IMR-90 (cell line): Measurements from ENCODE around the gene EVI5. TPM values are rescaled to one million over a fixed set of nuclear protein-coding genes. Genes with fewer than 3 reads are reported as not detected.
A peak's percentile ranks its signal among the peaks of the same experiment; 100 is the strongest.

Experiments used
- ATAC-seq: fragments of 200-7000 bp; cut with Tn5 transposase; 2 replicates; pipeline ENCODE4 v1.9.1; 2020; ENCODE audit warnings: low read depth, mild to moderate bottlenecking, moderate library complexity
- BruUV-seq: library from RNA; stranded (reverse); fragments of 400-500 nt; replicated peaks from 2 replicates; lab custom pipeline; 2021; lab: Mats Ljungman, UMichigan
- CTCF ChIA-PET: fragments of 300-600 bp; formaldehyde crosslinking; extraction: SDS; loops from one replicate; lab custom pipeline; 2021; ENCODE audit warnings: antibody characterized with exemption; lab: Yijun Ruan, JAX
- POLR2A ChIA-PET: fragments of 300-600 bp; sonication (Branson Sonifier 250); formaldehyde crosslinking; loops from one replicate; lab custom pipeline; 2022; ENCODE audit warnings: antibody characterized with exemption; ENCODE audit not compliant: unreplicated experiment; lab: Charles Lee
- DNase-seq: peaks from one replicate; pipeline ENCODE4 v3.0.0; 2013
- H2AFZ ChIP-seq: replicated peaks from 2 replicates; pipeline ENCODE3; 2013; ENCODE audit warnings: low read length, mild to moderate bottlenecking; ENCODE audit not compliant: poor library complexity
- H2AK5ac ChIP-seq: 2 replicates; pipeline ENCODE4 v1.6.1; 2013; ENCODE audit warnings: low read depth, low read length, inconsistent platforms
- H2AK9ac ChIP-seq: replicated peaks from 2 replicates; pipeline ENCODE3; 2013; ENCODE audit warnings: mild to moderate bottlenecking, low read depth, low read length, moderate library complexity; ENCODE audit not compliant: poor library complexity
- H2BK120ac ChIP-seq: 2 replicates; pipeline ENCODE4 v1.6.1; 2013; ENCODE audit warnings: low read depth, low read length, inconsistent platforms
- H2BK15ac ChIP-seq: 3 replicates; pipeline ENCODE4 v1.6.1; 2013; ENCODE audit warnings: low read depth, low read length, inconsistent platforms
- H2BK20ac ChIP-seq: 2 replicates; pipeline ENCODE4 v1.6.1; 2013; ENCODE audit warnings: low read depth, mild to moderate bottlenecking, inconsistent platforms, low read length, moderate library complexity
- H2BK5ac ChIP-seq: 2 replicates; pipeline ENCODE4 v1.6.1; 2013; ENCODE audit warnings: mild to moderate bottlenecking, low read depth, low read length, inconsistent platforms; ENCODE audit not compliant: poor library complexity, severe bottlenecking
- H3K14ac ChIP-seq: replicated peaks from 2 replicates; pipeline ENCODE4 v1.6.1; 2013; ENCODE audit warnings: low read depth, low read length, inconsistent platforms
- H3K18ac ChIP-seq: 2 replicates; pipeline ENCODE4 v1.6.1; 2013; ENCODE audit warnings: low read depth, low read length, control low read depth
- H3K23ac ChIP-seq: 2 replicates; pipeline ENCODE4 v1.6.1; 2013; ENCODE audit warnings: low read depth, low read length, inconsistent platforms
- H3K27ac ChIP-seq: 2 replicates; pipeline ENCODE4 v1.5.1; 2013; ENCODE audit warnings: mild to moderate bottlenecking, control low read depth, low read length; ENCODE audit not compliant: insufficient read depth
- H3K27me3 ChIP-seq: 2 replicates; pipeline ENCODE4 v1.6.1; 2013; ENCODE audit warnings: low read length; ENCODE audit not compliant: control insufficient read depth, insufficient read depth
- H3K36me3 ChIP-seq: 2 replicates; pipeline ENCODE4 v1.6.1; 2013; ENCODE audit warnings: low read length, mixed read lengths; ENCODE audit not compliant: control insufficient read depth, insufficient read depth
- H3K4ac ChIP-seq: 2 replicates; pipeline ENCODE4 v1.6.1; 2013; ENCODE audit warnings: low read depth, low read length, inconsistent platforms
- H3K4me1 ChIP-seq: 2 replicates; pipeline ENCODE4 v1.6.1; 2013; ENCODE audit warnings: low read length, mixed read lengths; ENCODE audit not compliant: control insufficient read depth, insufficient read depth
- H3K4me2 ChIP-seq: 2 replicates; pipeline ENCODE4 v1.6.1; 2013; ENCODE audit warnings: low read depth, mild to moderate bottlenecking, control low read depth, low read length, moderate library complexity
- H3K4me3 ChIP-seq: 2 replicates; pipeline ENCODE4 v1.5.1; 2013; ENCODE audit warnings: low read depth, mild to moderate bottlenecking, control low read depth, low read length, moderate library complexity; ENCODE audit not compliant: insufficient read depth
- H3K56ac ChIP-seq: 2 replicates; pipeline ENCODE4 v1.6.1; 2013; ENCODE audit warnings: low read length, inconsistent platforms; ENCODE audit not compliant: insufficient read depth; ENCODE audit errors: extremely low read depth
- H3K79me1 ChIP-seq, 2 experiments: 2 replicates each; pipeline ENCODE4 v1.6.1; 2013; ENCODE audit warnings: low read length in 2 of 2, inconsistent platforms in 1 of 2, low read depth in 1 of 2
- H3K9ac ChIP-seq: 2 replicates; pipeline ENCODE4 v1.6.1; 2013; ENCODE audit warnings: low read depth, low read length, control low read depth
- H3K9me1 ChIP-seq: 2 replicates; pipeline ENCODE4 v1.6.1; 2013; ENCODE audit warnings: low read length, inconsistent platforms; ENCODE audit not compliant: insufficient read depth
- H3K9me3 ChIP-seq: 2 replicates; pipeline ENCODE4 v1.6.1; 2013; ENCODE audit warnings: low read length; ENCODE audit not compliant: control insufficient read depth, insufficient read depth
- H4K20me1 ChIP-seq: 2 replicates; pipeline ENCODE4 v1.6.1; 2013; ENCODE audit warnings: low read length, inconsistent platforms; ENCODE audit not compliant: insufficient read depth
- H4K5ac ChIP-seq: 2 replicates; pipeline ENCODE4 v1.6.1; 2013; ENCODE audit warnings: mild to moderate bottlenecking, low read depth, low read length, control low read depth
- H4K8ac ChIP-seq, 2 experiments: 2 replicates each; pipeline ENCODE4 v1.6.1; 2013; ENCODE audit warnings: low read depth in 2 of 2, low read length in 2 of 2, control low read depth in 1 of 2, inconsistent platforms in 1 of 2
- H4K91ac ChIP-seq: 2 replicates; pipeline ENCODE4 v1.6.1; 2013; ENCODE audit warnings: low read depth, low read length, inconsistent platforms; ENCODE audit not compliant: insufficient read depth
- BHLHE40 ChIP-seq: fragments of 150-350 bp; IDR thresholded peaks from 2 replicates; pipeline ENCODE4 v1.6.1; 2016; ENCODE audit warnings: mild to moderate bottlenecking, low read depth, low read length
- CEBPB ChIP-seq: IDR thresholded peaks from 2 replicates; pipeline ENCODE4 v1.6.1; 2012; ENCODE audit warnings: low read depth, low read length, improper control_type of control experiment
- CHD1 ChIP-seq: IDR thresholded peaks from 2 replicates; pipeline ENCODE4 v1.6.1; 2012; ENCODE audit warnings: low read depth, low read length, improper control_type of control experiment
- FOS ChIP-seq: fragments of 150-350 bp; IDR thresholded peaks from 2 replicates; pipeline ENCODE4 v1.6.1; 2016; ENCODE audit warnings: low read depth, low read length
- MAFK ChIP-seq: IDR thresholded peaks from 2 replicates; pipeline ENCODE4 v1.6.1; 2012; ENCODE audit warnings: low read depth, low read length, improper control_type of control experiment
- MAZ ChIP-seq: IDR thresholded peaks from 2 replicates; pipeline ENCODE4 v1.6.1; 2012; ENCODE audit warnings: low read depth, mild to moderate bottlenecking, low read length, improper control_type of control experiment, moderate library complexity, borderline replicate concordance
- NFE2L2 ChIP-seq: fragments of 150-350 bp; IDR thresholded peaks from 2 replicates; pipeline ENCODE4 v1.6.1; 2016; ENCODE audit warnings: low read depth, mild to moderate bottlenecking, low read length
- RAD21 ChIP-seq: IDR thresholded peaks from 2 replicates; pipeline ENCODE4 v1.6.1; 2012; ENCODE audit warnings: low read length, improper control_type of control experiment
- RCOR1 ChIP-seq: IDR thresholded peaks from 2 replicates; pipeline ENCODE4 v1.6.1; 2012; ENCODE audit warnings: mild to moderate bottlenecking, low read length, improper control_type of control experiment; ENCODE audit not compliant: insufficient replicate concordance
- RFX5 ChIP-seq: IDR thresholded peaks from 2 replicates; pipeline ENCODE4 v1.8.0; 2012; ENCODE audit warnings: low read depth, mild to moderate bottlenecking, low read length, moderate library complexity
- SMC3 ChIP-seq: fragments of 150-350 bp; IDR thresholded peaks from 2 replicates; pipeline ENCODE4 v1.6.1; 2016; ENCODE audit warnings: low read depth, mild to moderate bottlenecking, antibody characterized with exemption, low read length, moderate library complexity
- USF2 ChIP-seq: fragments of 150-350 bp; IDR thresholded peaks from 2 replicates; pipeline ENCODE4 v1.6.1; 2017; ENCODE audit warnings: mild to moderate bottlenecking, antibody characterized with exemption, low read length, low read depth
- WGBS, 2 experiments: methylation state at CpG; one replicate each; pipeline versions ENCODE4 v1.1.5 to v1.1.7; 2013; ENCODE audit warnings: missing lambda C conversion rate in 2 of 2; ENCODE audit not compliant: insufficient read length in 1 of 2; ENCODE audit errors: extremely low coverage in 2 of 2; 5-methylcytosine and 5-hydroxymethylcytosine counted together
- dilution Hi-C: fragments of 300-500 bp; cut with HindIII; formaldehyde crosslinking; loops from one replicate; pipeline ENCODE4 v1.14.3; 2018; ENCODE audit warnings: low sequenced_read_pairs; ENCODE audit not compliant: unreplicated experiment
- in situ Hi-C: fragments of 300-500 bp; cut with MboI; formaldehyde crosslinking; loops from 3 replicates; pipeline ENCODE4 v1.14.3; 2019; ENCODE audit warnings: low sequenced_read_pairs, inconsistent platforms, mixed read lengths
- intact Hi-C: fragments of 100-400 bp; cut with micrococcal nuclease; formaldehyde crosslinking; loops from 2 replicates; pipeline ENCODE4 v1.10.0; 2022
- polyA plus RNA-seq, 3 experiments: library from polyadenylated mRNA; depleted of rRNA; stranded (reverse); fragments of >200 nt; gene quantifications; 2 replicates each; pipeline ENCODE4 v1.2.3, GENCODE V29; 2012; ENCODE audit warnings: low replicate concordance in 1 of 3
- total RNA-seq: library from RNA; depleted of rRNA; stranded (reverse); fragments of >200 nt; gene quantifications from 2 replicates; pipeline ENCODE4 v1.2.3, GENCODE V29; 2012
- TF ChIP-seq, protein P1 (sequence below): conservative IDR thresholded peaks from 2 replicates; pipeline ENCODE4 v1.5.1; 2012; ENCODE audit warnings: mild to moderate bottlenecking, low read depth, low read length, improper control_type of control experiment
- TF ChIP-seq, protein P2 (sequence below): fragments of 150-350 bp; IDR thresholded peaks from 2 replicates; pipeline ENCODE4 v1.6.1; 2016; ENCODE audit warnings: low read depth, mild to moderate bottlenecking, low read length, moderate library complexity, borderline replicate concordance

The EVI5 gene
- total and polyA plus RNA-seq, 2 of the 4 experiments (the other 2 are of a cell fraction): 13.9 to 26.9 TPM

- no peak overlapping the region for H3K18ac ChIP-seq
- H2AK5ac ChIP-seq: no peak overlapping the region
- H3K4ac ChIP-seq: no peak overlapping the region
- H4K5ac ChIP-seq: no peak overlapping the region
- no peak overlapping the region for H3K4me3 ChIP-seq
- H3K56ac ChIP-seq: no peak overlapping the region
- no peak overlapping the region for H3K14ac ChIP-seq
- H4K8ac ChIP-seq: no peak overlapping the region
- WGBS, 2 experiments: 8% methylated on average over 38 of the region's 65 CpGs; no CpG with 5 or more reads in 1 of the 2 experiments
- DNase-seq (no peak), ATAC-seq (no peak; the same call in 1 of the 2 replicates)
- BruUV-seq: no TSS peak
- no peaks in the 10 kb centered on the region for H3K79me1 ChIP-seq
- H3K36me3 ChIP-seq: no peaks in the 10 kb centered on the region
- dilution Hi-C loops (no loop called here), intact Hi-C loops (loop anchor here (10.0 kb wide), 1 partner anchor 354 kb away; the partner anchor contains the start of gene RPL5), in situ Hi-C loops (no loop called here)
- H4K20me1 ChIP-seq: peaks cover 17% of the 10 kb centered on the region
- peak overlapping the region; percentile 17 for H2AFZ ChIP-seq
- peak overlapping the region; percentile 17; the same call in 1 of the 2 replicates for H3K4me2 ChIP-seq
- peaks cover 13% of the 10 kb centered on the region; the same call in 1 of the 2 replicates for H3K9me3 ChIP-seq
- no peak overlapping the region for H2BK120ac ChIP-seq
- H3K9ac ChIP-seq: no peak overlapping the region
- H2BK15ac ChIP-seq: no peak overlapping the region
- peaks cover 1% of the 10 kb centered on the region; the same call in 1 of the 2 replicates for H3K9me1 ChIP-seq
- H2BK5ac ChIP-seq: no peak overlapping the region
- H3K4me1 ChIP-seq: peaks cover 8% of the 10 kb centered on the region
- H2AK9ac ChIP-seq: peak overlapping the region; percentile 48
- no peak overlapping the region for H3K23ac ChIP-seq
- H2BK20ac ChIP-seq: no peak overlapping the region
- H3K27ac ChIP-seq: no peak overlapping the region
- ChIA-PET POLR2A (no interaction called here), CTCF (interaction anchor here (0.6 kb wide), 1 partner anchor 75 kb away, joined by 3 read pairs; no protein-coding TSS in a partner anchor)
- peaks cover 94% of the 10 kb centered on the region for H3K27me3 ChIP-seq
- no peak overlapping the region for H4K91ac ChIP-seq
- no peak for TF ChIP-seq MAFK
- TF ChIP-seq SMC3: no peak
- TF ChIP-seq NFE2L2: no peak
- no peak for TF ChIP-seq FOS
- TF ChIP-seq, protein P1, sequence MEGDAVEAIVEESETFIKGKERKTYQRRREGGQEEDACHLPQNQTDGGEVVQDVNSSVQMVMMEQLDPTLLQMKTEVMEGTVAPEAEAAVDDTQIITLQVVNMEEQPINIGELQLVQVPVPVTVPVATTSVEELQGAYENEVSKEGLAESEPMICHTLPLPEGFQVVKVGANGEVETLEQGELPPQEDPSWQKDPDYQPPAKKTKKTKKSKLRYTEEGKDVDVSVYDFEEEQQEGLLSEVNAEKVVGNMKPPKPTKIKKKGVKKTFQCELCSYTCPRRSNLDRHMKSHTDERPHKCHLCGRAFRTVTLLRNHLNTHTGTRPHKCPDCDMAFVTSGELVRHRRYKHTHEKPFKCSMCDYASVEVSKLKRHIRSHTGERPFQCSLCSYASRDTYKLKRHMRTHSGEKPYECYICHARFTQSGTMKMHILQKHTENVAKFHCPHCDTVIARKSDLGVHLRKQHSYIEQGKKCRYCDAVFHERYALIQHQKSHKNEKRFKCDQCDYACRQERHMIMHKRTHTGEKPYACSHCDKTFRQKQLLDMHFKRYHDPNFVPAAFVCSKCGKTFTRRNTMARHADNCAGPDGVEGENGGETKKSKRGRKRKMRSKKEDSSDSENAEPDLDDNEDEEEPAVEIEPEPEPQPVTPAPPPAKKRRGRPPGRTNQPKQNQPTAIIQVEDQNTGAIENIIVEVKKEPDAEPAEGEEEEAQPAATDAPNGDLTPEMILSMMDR: no peak
- TF ChIP-seq USF2: no peak
- TF ChIP-seq RAD21: no peak
- TF ChIP-seq, protein P2, sequence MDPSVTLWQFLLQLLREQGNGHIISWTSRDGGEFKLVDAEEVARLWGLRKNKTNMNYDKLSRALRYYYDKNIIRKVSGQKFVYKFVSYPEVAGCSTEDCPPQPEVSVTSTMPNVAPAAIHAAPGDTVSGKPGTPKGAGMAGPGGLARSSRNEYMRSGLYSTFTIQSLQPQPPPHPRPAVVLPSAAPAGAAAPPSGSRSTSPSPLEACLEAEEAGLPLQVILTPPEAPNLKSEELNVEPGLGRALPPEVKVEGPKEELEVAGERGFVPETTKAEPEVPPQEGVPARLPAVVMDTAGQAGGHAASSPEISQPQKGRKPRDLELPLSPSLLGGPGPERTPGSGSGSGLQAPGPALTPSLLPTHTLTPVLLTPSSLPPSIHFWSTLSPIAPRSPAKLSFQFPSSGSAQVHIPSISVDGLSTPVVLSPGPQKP: no peak
- TF ChIP-seq MAZ: no peak
- no peak for TF ChIP-seq BHLHE40
- TF ChIP-seq CEBPB: no peak
- no peak for TF ChIP-seq RFX5
- TF ChIP-seq RCOR1: no peak
- no peak for TF ChIP-seq CHD1
Observed at GRCh38 chr1:92480813-92481598, 303.9 kb downstream of the EVI5 start.
